SK-N-SH (cell line): ENCODE data around the gene HDAC11. TPM values are rescaled to one million over a fixed set of nuclear protein-coding genes. Genes with fewer than 3 reads are reported as not detected.
A peak's percentile ranks its signal among the peaks of the same experiment; 100 is the strongest.

Experiments
- CTCF ChIA-PET: fragments of 300-600, 350-600 bp; formaldehyde crosslinking; extraction: SDS; loops from one replicate; lab custom pipeline; 2021; lab: Yijun Ruan, JAX
- POLR2A ChIA-PET: fragments of 350-600 bp; sonication (Branson Sonifier 250); formaldehyde crosslinking; extraction: SDS; loops from one replicate; lab custom pipeline; 2020; ENCODE audit warnings: antibody characterized with exemption, inconsistent platforms; lab: Yijun Ruan, JAX
- DNase-seq: peaks from one replicate; pipeline ENCODE4 v3.0.0; 2012
- H2AFZ ChIP-seq: fragments of 200-600 bp; sonication (generic); 2 replicates; pipeline ENCODE4 v1.8.1; 2016; ENCODE audit warnings: antibody characterized with exemption, mild to moderate bottlenecking, low read depth
- H3F3A ChIP-seq: fragments of 200-600 bp; sonication (generic); replicated peaks from 2 replicates; pipeline ENCODE3; 2016; ENCODE audit warnings: antibody characterized with exemption, mild to moderate bottlenecking; ENCODE audit not compliant: insufficient read depth
- H3K27ac ChIP-seq, 2 experiments: fragments of 200-500 bp in 1 of 2; fragments of 200-600 bp in 1 of 2; sonication (Bioruptor generic) in 1 of 2; sonication (generic), shearing (Covaris generic) in 1 of 2; 2 replicates each; pipeline versions ENCODE4 v1.5.1 to v1.6.1; 2014 to 2016; ENCODE audit warnings: low read depth in 2 of 2, inconsistent platforms in 1 of 2, low read length in 1 of 2, mild to moderate bottlenecking in 1 of 2, mixed read lengths in 1 of 2
- H3K27me3 ChIP-seq: fragments of 200-600 bp; sonication (generic), shearing (Covaris generic); 2 replicates; pipeline ENCODE4 v1.6.1; 2016; ENCODE audit warnings: mixed run types; ENCODE audit not compliant: insufficient read depth
- H3K36me3 ChIP-seq, 2 experiments: fragments of 200-500 bp in 1 of 2; fragments of 200-600 bp in 1 of 2; sonication (Bioruptor generic) in 1 of 2; sonication (generic) in 1 of 2; replicated peaks in 1 of 2; 2 replicates each; pipeline versions ENCODE3 to v1.5.1; 2014 to 2016; ENCODE audit warnings: low read length in 1 of 2, mild to moderate bottlenecking in 1 of 2; ENCODE audit not compliant: insufficient read depth in 2 of 2, control insufficient read depth in 1 of 2
- H3K4me1 ChIP-seq, 2 experiments: fragments of 200-500 bp in 1 of 2; fragments of 200-600 bp in 1 of 2; sonication (Bioruptor generic) in 1 of 2; sonication (generic), shearing (Covaris generic) in 1 of 2; 2 replicates each; pipeline versions ENCODE4 v1.5.1 to v1.6.1; 2014 to 2016; ENCODE audit warnings: low read depth in 1 of 2, low read length in 1 of 2, mixed run types in 1 of 2; ENCODE audit not compliant: insufficient read depth in 2 of 2, control insufficient read depth in 1 of 2
- H3K4me2 ChIP-seq: fragments of 200-600 bp; sonication (generic), shearing (Covaris generic); 2 replicates; pipeline ENCODE4 v1.6.1; 2017; ENCODE audit warnings: mixed run types
- H3K4me3 ChIP-seq, 2 experiments: fragments of 200-500 bp in 1 of 2; fragments of 200-600 bp in 1 of 2; sonication (Bioruptor generic) in 1 of 2; sonication (generic), shearing (Covaris generic) in 1 of 2; 2 replicates each; pipeline versions ENCODE4 v1.5.1 to v1.8.1; 2014 to 2016; ENCODE audit warnings: low read depth in 2 of 2, inconsistent platforms in 1 of 2, low read length in 1 of 2, mild to moderate bottlenecking in 1 of 2, mixed read lengths in 1 of 2, moderate library complexity in 1 of 2
- H3K79me2 ChIP-seq: fragments of 200-600 bp; sonication (generic); 2 replicates; pipeline ENCODE4 v1.8.1; 2017; ENCODE audit warnings: mild to moderate bottlenecking; ENCODE audit not compliant: insufficient read depth
- H3K9ac ChIP-seq: fragments of 200-600 bp; sonication (generic); 2 replicates; pipeline ENCODE4 v1.6.1; 2017; ENCODE audit warnings: mixed run types
- H3K9me2 ChIP-seq: fragments of 200-600 bp; sonication (generic); 2 replicates; pipeline ENCODE4 v1.6.1; 2017; ENCODE audit warnings: mixed run types
- H3K9me3 ChIP-seq: fragments of 200-600 bp; sonication (generic); 2 replicates; pipeline ENCODE4 v1.6.1; 2017; ENCODE audit warnings: mixed run types, mild to moderate bottlenecking, moderate library complexity
- H4K20me1 ChIP-seq: fragments of 200-600 bp; sonication (generic); 2 replicates; pipeline ENCODE4 v1.6.1; 2017; ENCODE audit warnings: mild to moderate bottlenecking, mixed run types; ENCODE audit not compliant: insufficient read depth
- ELF1 ChIP-seq: IDR thresholded peaks from 2 replicates; pipeline ENCODE4 v1.4.0; 2012
- EZH2phosphoT487 ChIP-seq: fragments of 200-600 bp; sonication (generic); IDR thresholded peaks from 2 replicates; pipeline ENCODE4 v1.6.1; 2017; ENCODE audit warnings: low read depth, mixed run types, mild to moderate bottlenecking, antibody characterized with exemption, moderate library complexity, borderline replicate concordance
- FOSL2 ChIP-seq: IDR thresholded peaks from 2 replicates; pipeline ENCODE4 v1.4.0; 2012; ENCODE audit warnings: low read depth, mild to moderate bottlenecking, moderate library complexity, borderline replicate concordance
- IRF3 ChIP-seq: fragments of 150-350 bp; IDR thresholded peaks from 2 replicates; pipeline ENCODE4 v1.6.1; 2016; ENCODE audit warnings: mild to moderate bottlenecking, low read depth, low read length
- NFIC ChIP-seq: IDR thresholded peaks from 2 replicates; pipeline ENCODE4 v1.4.0; 2012; ENCODE audit warnings: borderline replicate concordance
- RFX5 ChIP-seq: IDR thresholded peaks from 2 replicates; pipeline ENCODE4 v1.6.1; 2012; ENCODE audit warnings: mild to moderate bottlenecking, improper control_type of control experiment, low read length
- TAF1 ChIP-seq: IDR thresholded peaks from 2 replicates; pipeline ENCODE4 v1.6.1; 2012; ENCODE audit warnings: low read depth, mild to moderate bottlenecking, low read length, moderate library complexity, borderline replicate concordance
- TEAD4 ChIP-seq: IDR thresholded peaks from 2 replicates; pipeline ENCODE4 v1.4.0; 2012; ENCODE audit warnings: mild to moderate bottlenecking, borderline replicate concordance; ENCODE audit not compliant: insufficient read depth
- ZBTB33 ChIP-seq: IDR thresholded peaks from 2 replicates; pipeline ENCODE4 v1.4.0; 2012; ENCODE audit warnings: low read depth, borderline replicate concordance
- WGBS: methylation state at CpG from one replicate; pipeline ENCODE4 v1.1.6; 2017; ENCODE audit warnings: low lambda C conversion rate; 5-methylcytosine and 5-hydroxymethylcytosine counted together
- polyA plus RNA-seq, 3 experiments: library from polyadenylated mRNA; depleted of rRNA; stranded (reverse); fragments of >200 nt; gene quantifications; 2 replicates each; pipeline ENCODE4 v1.2.3, GENCODE V29; 2012
- TF ChIP-seq, protein P1 (sequence below): IDR thresholded peaks from 2 replicates; pipeline ENCODE4 v1.4.0; 2012; ENCODE audit warnings: low read depth
- TF ChIP-seq, protein P2 (sequence below): IDR thresholded peaks from 2 replicates; pipeline ENCODE4 v1.6.1; 2012; ENCODE audit warnings: mild to moderate bottlenecking, low read depth, low read length, moderate library complexity
- TF ChIP-seq, protein P3 (sequence below): IDR thresholded peaks from 2 replicates; pipeline ENCODE4 v1.4.0; 2012; ENCODE audit warnings: low read depth, borderline replicate concordance

Gene HDAC11
- polyA plus RNA-seq, 1 of the 3 experiments (the other 2 are of a cell fraction), result 17.5 TPM

DNA sequence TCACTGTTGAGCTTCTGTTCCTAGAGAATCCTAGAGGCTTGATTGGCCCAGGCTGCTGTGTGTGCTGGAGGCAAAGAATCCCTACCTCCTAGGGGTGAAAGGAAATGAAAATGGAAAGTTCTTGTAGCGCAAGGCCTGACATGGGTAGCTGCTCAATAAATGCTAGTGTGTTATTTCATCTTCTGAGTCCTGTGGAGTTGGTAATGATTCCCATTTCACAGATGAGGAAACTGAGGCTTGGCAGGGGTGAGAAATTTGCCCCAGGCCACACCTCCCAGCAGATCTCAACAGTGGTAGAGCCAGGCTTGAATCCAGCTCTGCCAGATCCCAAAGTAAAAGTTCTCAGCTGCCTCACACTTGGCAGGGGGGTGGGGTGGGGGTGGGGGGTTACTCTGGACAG is 26.1 kb downstream of the HDAC11 start:
- Histone ChIP-seq H3K27me3 (no peaks in the 10 kb centered on the region), H3K9ac (no peak overlapping the region), H3K79me2 (no peaks in the 10 kb centered on the region), H4K20me1 (no peaks in the 10 kb centered on the region), H3F3A (no peaks in the 10 kb centered on the region), H3K36me3 (no peaks in the 10 kb centered on the region), H3K4me2 (no peak overlapping the region), H3K4me3 (no peak overlapping the region), H3K4me1 (peaks cover 0 to 14% of the 10 kb centered on the region in 2 experiments; a peak in 1 of 4 replicates), H3K27ac (no peak overlapping the region), H3K9me3 (no peaks in the 10 kb centered on the region), H3K9me2 (no peaks in the 10 kb centered on the region), H2AFZ (no peak overlapping the region)
- TF ChIP-seq ELF1 (no peak), TAF1 (no peak), FOSL2 (no peak), ZBTB33 (no peak)
- TF ChIP-seq, protein P1, sequence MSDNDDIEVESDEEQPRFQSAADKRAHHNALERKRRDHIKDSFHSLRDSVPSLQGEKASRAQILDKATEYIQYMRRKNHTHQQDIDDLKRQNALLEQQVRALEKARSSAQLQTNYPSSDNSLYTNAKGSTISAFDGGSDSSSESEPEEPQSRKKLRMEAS, result no peak
- TF ChIP-seq, protein P2, sequence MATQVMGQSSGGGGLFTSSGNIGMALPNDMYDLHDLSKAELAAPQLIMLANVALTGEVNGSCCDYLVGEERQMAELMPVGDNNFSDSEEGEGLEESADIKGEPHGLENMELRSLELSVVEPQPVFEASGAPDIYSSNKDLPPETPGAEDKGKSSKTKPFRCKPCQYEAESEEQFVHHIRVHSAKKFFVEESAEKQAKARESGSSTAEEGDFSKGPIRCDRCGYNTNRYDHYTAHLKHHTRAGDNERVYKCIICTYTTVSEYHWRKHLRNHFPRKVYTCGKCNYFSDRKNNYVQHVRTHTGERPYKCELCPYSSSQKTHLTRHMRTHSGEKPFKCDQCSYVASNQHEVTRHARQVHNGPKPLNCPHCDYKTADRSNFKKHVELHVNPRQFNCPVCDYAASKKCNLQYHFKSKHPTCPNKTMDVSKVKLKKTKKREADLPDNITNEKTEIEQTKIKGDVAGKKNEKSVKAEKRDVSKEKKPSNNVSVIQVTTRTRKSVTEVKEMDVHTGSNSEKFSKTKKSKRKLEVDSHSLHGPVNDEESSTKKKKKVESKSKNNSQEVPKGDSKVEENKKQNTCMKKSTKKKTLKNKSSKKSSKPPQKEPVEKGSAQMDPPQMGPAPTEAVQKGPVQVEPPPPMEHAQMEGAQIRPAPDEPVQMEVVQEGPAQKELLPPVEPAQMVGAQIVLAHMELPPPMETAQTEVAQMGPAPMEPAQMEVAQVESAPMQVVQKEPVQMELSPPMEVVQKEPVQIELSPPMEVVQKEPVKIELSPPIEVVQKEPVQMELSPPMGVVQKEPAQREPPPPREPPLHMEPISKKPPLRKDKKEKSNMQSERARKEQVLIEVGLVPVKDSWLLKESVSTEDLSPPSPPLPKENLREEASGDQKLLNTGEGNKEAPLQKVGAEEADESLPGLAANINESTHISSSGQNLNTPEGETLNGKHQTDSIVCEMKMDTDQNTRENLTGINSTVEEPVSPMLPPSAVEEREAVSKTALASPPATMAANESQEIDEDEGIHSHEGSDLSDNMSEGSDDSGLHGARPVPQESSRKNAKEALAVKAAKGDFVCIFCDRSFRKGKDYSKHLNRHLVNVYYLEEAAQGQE, result no peak
- TF ChIP-seq, protein P3, sequence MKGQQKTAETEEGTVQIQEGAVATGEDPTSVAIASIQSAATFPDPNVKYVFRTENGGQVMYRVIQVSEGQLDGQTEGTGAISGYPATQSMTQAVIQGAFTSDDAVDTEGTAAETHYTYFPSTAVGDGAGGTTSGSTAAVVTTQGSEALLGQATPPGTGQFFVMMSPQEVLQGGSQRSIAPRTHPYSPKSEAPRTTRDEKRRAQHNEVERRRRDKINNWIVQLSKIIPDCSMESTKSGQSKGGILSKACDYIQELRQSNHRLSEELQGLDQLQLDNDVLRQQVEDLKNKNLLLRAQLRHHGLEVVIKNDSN, result no peak
- CTCF ChIA-PET, result interaction anchor here (1.1 to 29.6 kb wide), 3 partner anchors 10 to 144 kb away, joined by 3 to 872 read pairs (median 31); no protein-coding TSS in a partner anchor
- DNase-seq, result no peak
- POLR2A ChIA-PET, result interaction anchor here (1.8 kb wide), 1 partner anchor 69 kb away, joined by 5 read pairs; no protein-coding TSS in a partner anchor
- 90% methylated on average over 1 of the region's 1 CpG for WGBS

DNA sequence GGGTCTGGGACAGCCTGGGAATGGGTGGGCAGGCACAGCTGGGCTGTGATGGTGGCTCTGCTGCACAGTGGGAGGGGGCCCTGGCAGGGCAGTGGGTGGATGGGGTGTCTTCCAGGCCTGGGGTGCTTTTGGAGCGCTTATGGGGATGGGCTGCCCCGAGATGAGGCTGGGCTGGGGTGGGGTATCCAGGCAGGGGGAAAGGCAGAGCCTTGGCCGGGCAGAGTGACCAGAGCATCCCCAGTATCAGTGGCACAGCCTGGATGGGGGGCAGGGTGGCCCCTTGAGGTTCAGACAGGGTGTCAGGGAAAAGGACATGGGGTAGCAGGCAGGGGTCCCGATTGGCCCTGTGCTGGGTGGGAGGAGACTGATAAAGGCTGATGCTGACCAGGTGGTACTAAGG is 26.6 kb downstream of the HDAC11 start:
- POLR2A ChIA-PET, result interaction anchor here (1.8 kb wide), 1 partner anchor 69 kb away, joined by 5 read pairs; no protein-coding TSS in a partner anchor
- Histone ChIP-seq H3F3A (no peaks in the 10 kb centered on the region), H3K9me3 (no peaks in the 10 kb centered on the region), H3K9ac (no peak overlapping the region), H3K4me2 (no peak overlapping the region), H4K20me1 (no peaks in the 10 kb centered on the region), H3K36me3 (no peaks in the 10 kb centered on the region), H3K27me3 (no peaks in the 10 kb centered on the region), H2AFZ (no peak overlapping the region), H3K4me1 (peaks cover 0 to 14% of the 10 kb centered on the region in 2 experiments; a peak in 1 of 4 replicates), H3K27ac (no peak overlapping the region; a peak in 1 of 4 replicates), H3K4me3 (no peak overlapping the region), H3K9me2 (no peaks in the 10 kb centered on the region), H3K79me2 (no peaks in the 10 kb centered on the region)
- CTCF ChIA-PET, result interaction anchor here (0.6 to 29.6 kb wide), 3 partner anchors 11 to 186 kb away, joined by 3 to 872 read pairs (median 31); no protein-coding TSS in a partner anchor
- TF ChIP-seq EZH2phosphoT487 (no peak), RFX5 (no peak), NFIC (no peak), TEAD4 (no peak), IRF3 (no peak)
- TF ChIP-seq, protein P1, result no peak
- DNase-seq, result peak; percentile 53
- WGBS, result 55% methylated on average over 3 of the region's 4 CpGs
